ENCODE results near the gene ISM2. TPM values are rescaled to one million over a fixed set of nuclear protein-coding genes. Genes with fewer than 3 reads are reported as not detected.

Gene ISM2
- total RNA-seq, result 0.12 TPM in 1 of 2 replicates, not detected in the other

DNA sequence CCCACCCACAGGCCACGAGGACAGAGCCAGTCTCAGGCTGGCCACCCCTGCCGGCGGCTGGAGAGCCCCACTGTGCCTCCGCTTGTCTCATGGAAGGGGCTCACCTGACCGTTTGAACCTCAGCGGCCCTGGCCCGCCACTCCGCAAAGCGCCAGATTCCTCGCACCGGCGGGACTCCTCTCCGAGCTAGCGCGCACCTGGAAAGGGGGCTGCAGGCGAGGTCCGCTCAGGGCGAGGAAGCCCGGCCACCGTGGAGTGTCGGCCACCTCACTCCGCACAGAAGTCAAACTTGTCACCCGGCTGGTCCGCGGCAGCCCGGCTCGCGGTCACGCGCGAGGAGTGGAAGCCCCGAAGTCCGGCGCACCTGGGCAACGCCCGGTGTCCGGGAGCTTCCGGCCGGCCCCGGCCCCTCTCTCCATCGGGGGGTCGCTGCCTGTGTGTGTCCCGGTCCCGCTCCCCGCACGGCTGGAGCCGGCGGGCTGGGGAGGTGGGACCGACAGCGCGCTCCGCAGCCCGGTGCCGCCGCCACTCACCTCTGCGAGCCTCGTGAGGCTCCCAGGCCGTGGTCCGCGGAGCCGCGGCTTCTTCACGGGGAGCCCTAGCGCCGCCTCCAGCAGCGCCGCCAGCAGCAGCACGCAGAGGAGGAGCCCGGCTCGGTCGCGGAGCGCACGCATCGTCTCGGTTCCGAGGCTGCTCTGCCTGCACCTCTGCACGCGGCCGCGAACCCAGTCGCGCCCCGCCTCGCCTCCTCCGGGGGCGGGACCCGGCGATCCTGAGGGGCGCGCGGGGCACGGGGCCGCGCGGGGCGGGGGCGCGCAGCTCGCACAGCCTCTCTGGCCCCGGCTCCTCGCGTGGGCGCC lies at the start of gene ISM2:
ISM2 (minus strand) TSS at position 697 of the 860 bp plus-strand sequence; CDS start at position 674, 23 bp downstream.

GRCh38 chr14:77457522-77458248 lies 40.9 kb downstream of the ISM2 start, which contains the start of the genes AHSA1 and VIPAS39:
Gene AHSA1 (plus strand): TSS chr14:77458093. CDS start chr14:77458190, 97 bp downstream.
Gene VIPAS39 (minus strand): TSS chr14:77457601. CDS start chr14:77454102, 3,499 bp downstream.

Other genes starting within 250 kb of the ISM2 start
- gene NGB, start 227.6 kb downstream of the ISM2 start, total RNA-seq, result not detected in 2 replicates
- gene POMT2, start 177.9 kb downstream of the ISM2 start, total RNA-seq, result 14.7 and 15.5 TPM in 2 replicates
- gene GSTZ1, start 177.8 kb downstream of the ISM2 start, total RNA-seq, result 31.2 and 39.1 TPM in 2 replicates
- 5.3 and 6.3 TPM in 2 replicates for gene TMED8, start 121.7 kb downstream of the ISM2 start, total RNA-seq
- gene SAMD15, start 121.4 kb downstream of the ISM2 start, total RNA-seq, result 0.34 and 1.3 TPM in 2 replicates
- not detected in 2 replicates for gene NOXRED1, start 75.3 kb downstream of the ISM2 start, total RNA-seq
- gene VIPAS39, start 41.2 kb downstream of the ISM2 start, total RNA-seq, result 16.3 and 25.3 TPM in 2 replicates
- gene AHSA1, start 40.7 kb downstream of the ISM2 start, total RNA-seq, result 70.8 and 92.1 TPM in 2 replicates
- 13.1 and 15.3 TPM in 2 replicates for gene SPTLC2, start 117.8 kb upstream of the ISM2 start, total RNA-seq
- gene ALKBH1, start 209.2 kb upstream of the ISM2 start, total RNA-seq, result 9.7 and 13.4 TPM in 2 replicates
- 76.8 and 133 TPM in 2 replicates for gene SLIRP, start 209.3 kb upstream of the ISM2 start, total RNA-seq

Data from pericardium fibroblast (primary cell).